GM19238 (cell line): ENCODE results near the gene ZNF630.
"Not testable (repeated sequence)": the region's sequence is repeated elsewhere in the genome, so short reads cannot be mapped to it uniquely, and the experiment has no call there.

Source experiments
- DNase-seq: peaks from one replicate; pipeline ENCODE4 v3.0.0; 2011; ENCODE audit warnings: low spot score; ENCODE audit not compliant: insufficient read length

Gene ZNF630

GRCh38 chrX:48030237-48030636, 41.2 kb downstream of the ZNF630 start:
- no peak for DNase-seq

GRCh38 chrX:48028091-48028490, 43.3 kb downstream of the ZNF630 start:
- no peak for DNase-seq

GRCh38 chrX:48027545-48027944, 43.9 kb downstream of the ZNF630 start:
- DNase-seq = not testable (repeated sequence)

- DNase-seq = peak; percentile 25
These were observed 45.9 kb downstream of the ZNF630 start for GRCh38 chrX:48025561-48025960.

- DNase-seq = no peak
These were observed 48.7 kb downstream of the ZNF630 start for GRCh38 chrX:48022738-48023137.

- no peak for DNase-seq
These were observed 49.3 kb downstream of the ZNF630 start for GRCh38 chrX:48022100-48022499.

- peak; percentile 59 for DNase-seq
These were observed 50.2 kb downstream of the ZNF630 start for GRCh38 chrX:48021026-48021900.

GRCh38 chrX:48020472-48020871, 51.0 kb downstream of the ZNF630 start:
- not testable (repeated sequence) for DNase-seq

- not testable (repeated sequence) for DNase-seq
These were observed 51.5 kb downstream of the ZNF630 start for GRCh38 chrX:48019892-48020291.

- not testable (repeated sequence) for DNase-seq
These were observed 54.7 kb downstream of the ZNF630 start for GRCh38 chrX:48016583-48017310.

GRCh38 chrX:48009445-48009960, 61.9 kb downstream of the ZNF630 start:
- not testable (repeated sequence) for DNase-seq
